K562 (cell line): ENCODE data around the gene TMEM184A. TPM values are rescaled to one million over a fixed set of nuclear protein-coding genes. Genes with fewer than 3 reads are reported as not detected.

ENCODE experiments used
- ATAC-seq: fragments of 200-7000 bp; cut with Tn5 transposase; 3 replicates; pipeline ENCODE4 v1.9.1; 2020; ENCODE audit warnings: moderate library complexity
- BruUV-seq: library from RNA; stranded (reverse); fragments of 400-500 nt; replicated peaks from 2 replicates; lab custom pipeline; 2021; lab: Mats Ljungman, UMichigan
- CTCF ChIA-PET: fragments of 300-600 bp; formaldehyde crosslinking; extraction: SDS; loops from one replicate; lab custom pipeline; 2021; ENCODE audit warnings: low intra/inter-chr PET ratio; lab: Yijun Ruan, JAX
- POLR2A ChIA-PET: fragments of 300-600, 350-650 bp; sonication (Branson Sonifier 250); formaldehyde crosslinking; extraction: SDS; loops from one replicate; lab custom pipeline; 2021; ENCODE audit warnings: antibody characterized with exemption, inconsistent platforms; lab: Yijun Ruan, JAX
- DNase-seq, 4 experiments: peaks; one replicate each; pipeline versions ENCODE4 v3.0.0 to v3.0.0-alpha.2; 2011 to 2018; ENCODE audit warnings: low spot score in 3 of 4, mixed read lengths in 3 of 4; ENCODE audit errors: extremely low read depth in 1 of 4
- FAIRE-seq: peaks from 2 replicates; lab custom pipeline; 2011; peaks lifted over from hg19 to GRCh38; lab: Jason Lieb, UNC
- H2AFZ ChIP-seq: 2 replicates; pipeline ENCODE4 v1.6.0; 2011; ENCODE audit warnings: low read depth, low read length, control low read depth, inconsistent platforms
- H3K27ac ChIP-seq: fragments of 200-600 bp; 3 replicates; pipeline ENCODE4 v1.8.0; 2011; ENCODE audit warnings: low read depth, mild to moderate bottlenecking, control low read depth, inconsistent platforms, low read length, moderate library complexity, mixed read lengths; ENCODE audit errors: extremely low read depth
- H3K27me3 ChIP-seq, 2 experiments: fragments of 300-600 bp in 1 of 2; 2 replicates in 1 of 2; 3 replicates in 1 of 2; pipeline versions ENCODE4 v1.6.0 to v1.8.0; 2011; ENCODE audit warnings: inconsistent platforms in 2 of 2, low read length in 2 of 2, mild to moderate bottlenecking in 1 of 2, mixed read lengths in 1 of 2, moderate library complexity in 1 of 2; ENCODE audit not compliant: control insufficient read depth in 2 of 2, insufficient read depth in 2 of 2
- H3K36me3 ChIP-seq: fragments of 300-600 bp; 3 replicates; pipeline ENCODE4 v1.8.0; 2011; ENCODE audit warnings: mild to moderate bottlenecking, low read length, inconsistent platforms; ENCODE audit not compliant: control insufficient read depth, insufficient read depth
- H3K4me1 ChIP-seq, 2 experiments: fragments of 200-600 bp in 1 of 2; replicated peaks in 1 of 2; 2 replicates in 1 of 2; 3 replicates in 1 of 2; pipeline versions ENCODE4 v1.5.1 to v1.8.0; 2011; ENCODE audit warnings: inconsistent platforms in 2 of 2, low read length in 2 of 2, mild to moderate bottlenecking in 1 of 2, mixed read lengths in 1 of 2, moderate library complexity in 1 of 2; ENCODE audit not compliant: control insufficient read depth in 2 of 2, insufficient read depth in 2 of 2
- H3K4me2 ChIP-seq: 2 replicates; pipeline ENCODE4 v1.6.1; 2011; ENCODE audit warnings: low read length, control low read depth, inconsistent platforms, mixed read lengths; ENCODE audit not compliant: insufficient read depth
- H3K4me3 ChIP-seq: fragments of 200-600 bp; sonication (generic), shearing (Covaris generic); 2 replicates; pipeline ENCODE4 v1.5.1; 2016; ENCODE audit warnings: control low read depth, inconsistent platforms
- H3K79me2 ChIP-seq: fragments of 200-600 bp; 3 replicates; pipeline ENCODE4 v1.8.0; 2011; ENCODE audit warnings: low read length, inconsistent platforms; ENCODE audit not compliant: control insufficient read depth, insufficient read depth
- H3K9ac ChIP-seq, 2 experiments: 2 replicates each; pipeline versions ENCODE4 v1.6.0 to v1.6.1; 2011; ENCODE audit warnings: low read depth in 2 of 2, low read length in 2 of 2, control low read depth in 1 of 2, inconsistent platforms in 1 of 2, mild to moderate bottlenecking in 1 of 2, mixed read lengths in 1 of 2; ENCODE audit not compliant: insufficient read depth in 1 of 2
- H3K9me1 ChIP-seq: one replicate; pipeline ENCODE4 v1.6.0; 2011; ENCODE audit warnings: inconsistent platforms, mild to moderate bottlenecking, low read length, moderate library complexity; ENCODE audit not compliant: control insufficient read depth, insufficient read depth
- H3K9me3 ChIP-seq: replicated peaks from 2 replicates; pipeline ENCODE4 v1.5.1; 2011; ENCODE audit warnings: low read depth, low read length, inconsistent platforms; ENCODE audit not compliant: control insufficient read depth, insufficient read depth
- H4K20me1 ChIP-seq: replicated peaks from 2 replicates; pipeline ENCODE4 v1.6.1; 2011; ENCODE audit warnings: low read length, inconsistent platforms, mixed read lengths; ENCODE audit not compliant: control insufficient read depth, insufficient read depth
- CREB1 ChIP-seq, 2 experiments: sonication (generic) in 1 of 2; formaldehyde crosslinking in 1 of 2; IDR thresholded peaks; 2 replicates each; pipeline versions ENCODE4 v1.6.1 to v1.8.0; 2012 to 2022; ENCODE audit warnings: inconsistent platforms in 1 of 2, mild to moderate bottlenecking in 1 of 2, missing genetic modification reagents in 1 of 2, moderate library complexity in 1 of 2
- CXXC5 ChIP-seq: fragments of 250-450 bp; sonication (Bioruptor Pico); IDR thresholded peaks from 2 replicates; pipeline ENCODE4 v1.8.0; 2022; ENCODE audit warnings: inconsistent platforms, mild to moderate bottlenecking, moderate library complexity
- DPF2 ChIP-seq: fragments of 450-650 bp; IDR thresholded peaks from 2 replicates; pipeline ENCODE4 v1.6.1; 2016
- E2F6 ChIP-seq, 2 experiments: IDR thresholded peaks; 2 replicates each; pipeline ENCODE4 v1.6.1; 2011; ENCODE audit warnings: borderline replicate concordance in 1 of 2, control low read depth in 1 of 2, low read depth in 1 of 2, low read length in 1 of 2, mild to moderate bottlenecking in 1 of 2, mixed read lengths in 1 of 2, moderate library complexity in 1 of 2; ENCODE audit not compliant: insufficient read depth in 1 of 2, insufficient read length in 1 of 2, poor library complexity in 1 of 2, severe bottlenecking in 1 of 2; ENCODE audit errors: extremely low read depth in 1 of 2
- HDAC1 ChIP-seq, 2 experiments: fragments of 450-650 bp; IDR thresholded peaks; 2 replicates each; pipeline ENCODE4 v1.6.1; 2016 to 2017; ENCODE audit warnings: inconsistent platforms in 1 of 2, mild to moderate bottlenecking in 1 of 2, moderate library complexity in 1 of 2
- ID3 ChIP-seq, 2 experiments: fragments of 250-450 bp in 1 of 2; fragments of 450-650 bp in 1 of 2; sonication (Bioruptor Pico) in 1 of 2; IDR thresholded peaks; 2 replicates each; pipeline versions ENCODE4 v1.6.1 to v1.8.0; 2016 to 2021; ENCODE audit warnings: mild to moderate bottlenecking in 2 of 2, moderate library complexity in 2 of 2, missing compliant biosample characterization in 1 of 2, missing genetic modification characterization in 1 of 2
- NR0B1 ChIP-seq: fragments of 450-650 bp; IDR thresholded peaks from one replicate; pipeline ENCODE4 v1.6.1; 2018; ENCODE audit warnings: mild to moderate bottlenecking, moderate library complexity; ENCODE audit not compliant: partially characterized antibody
- POLR2G ChIP-seq: fragments of 200-400 bp; formaldehyde crosslinking; IDR thresholded peaks from 2 replicates; pipeline ENCODE4 v1.6.1; 2017; ENCODE audit warnings: low read depth, mild to moderate bottlenecking, antibody characterized with exemption, low read length, moderate library complexity
- SIRT6 ChIP-seq: IDR thresholded peaks from one replicate; pipeline ENCODE4 v1.6.1; 2012; ENCODE audit warnings: low read depth, mild to moderate bottlenecking, control low read depth, inconsistent platforms, low read length, moderate library complexity
- TRIM25 ChIP-seq: fragments of 450-650 bp; IDR thresholded peaks from 2 replicates; pipeline ENCODE4 v1.7.0; 2016; ENCODE audit warnings: borderline replicate concordance
- USF1 ChIP-seq: sonication (generic); formaldehyde crosslinking; IDR thresholded peaks from 2 replicates; pipeline ENCODE4 v1.9.0; 2022; ENCODE audit warnings: mild to moderate bottlenecking, missing genetic modification reagents
- ZFP1 ChIP-seq: fragments of 450-650 bp; formaldehyde crosslinking; IDR thresholded peaks from 2 replicates; pipeline ENCODE4 v1.4.0; 2020; ENCODE audit warnings: mild to moderate bottlenecking, mixed read lengths
- ZNF143 ChIP-seq: sonication (generic); formaldehyde crosslinking; IDR thresholded peaks from 2 replicates; pipeline ENCODE4 v1.9.0; 2022; ENCODE audit warnings: mild to moderate bottlenecking, missing genetic modification reagents
- ZZZ3 ChIP-seq: fragments of 450-650 bp; IDR thresholded peaks from 2 replicates; pipeline ENCODE4 v1.6.1; 2016; ENCODE audit warnings: antibody characterized with exemption, mild to moderate bottlenecking, moderate library complexity
- WGBS: fragments of 100-300 bp; shearing (Covaris generic); methylation state at CpG from one replicate; pipeline ENCODE4 v1.1.6; 2016; ENCODE audit warnings: low coverage, mixed read lengths; ENCODE audit not compliant: insufficient coverage; ENCODE audit errors: missing lambda C conversion rate; 5-methylcytosine and 5-hydroxymethylcytosine counted together
- in situ Hi-C: fragments of 300-500 bp; cut with MboI; formaldehyde crosslinking; loops from 4 replicates; pipeline ENCODE4 v1.15.0; 2018; ENCODE audit warnings: inconsistent platforms, mixed read lengths
- intact Hi-C: fragments of 100-400 bp; cut with micrococcal nuclease; formaldehyde crosslinking; loops from 2 replicates; pipeline ENCODE4 v1.14.2; 2022
- polyA plus RNA-seq, 8 experiments: library from polyadenylated mRNA; depleted of rRNA in 4 of 8; stranded (reverse) in 5 of 8; unstranded in 3 of 8; fragments of >200 nt; fragmentation: Nextera tagmentation in 2 of 8; fragmentation: Illumina TruSeq in 1 of 8; extraction: Ambion mirVana in 2 of 8; extraction: Trizol in 1 of 8; gene quantifications; 2 replicates each; pipeline versions ENCODE4 v1.2.1 to v1.2.3, GENCODE V29; 2011 to 2014; ENCODE audit warnings: inconsistent platforms in 1 of 8, missing spikeins in 1 of 8
- total RNA-seq, 7 experiments: library from RNA; depleted of rRNA in 6 of 7; stranded (reverse); fragments of >200 nt in 6 of 7; fragmentation: Illumina TruSeq in 2 of 7; extraction: Trizol in 2 of 7; gene quantifications; 2 replicates each; pipeline versions ENCODE4 v1.2.1 to v1.2.3, GENCODE V29; 2011 to 2021; ENCODE audit warnings: low replicate concordance in 1 of 7

TMEM184A gene
- total and polyA plus RNA-seq, 9 of the 15 experiments (the other 6 are each of a cell fraction or from before 2014, with no cell fraction given) = 0.10 to 0.18 (median 0.11) TPM; not detected in 6

GRCh38 chr7:1531263-1531978 is 24.6 kb downstream of the TMEM184A start:
- Histone ChIP-seq H4K20me1 (peaks cover 35% of the 10 kb centered on the region), H3K4me1 (peaks cover 34 to 67% of the 10 kb centered on the region in 2 experiments), H3K9me3 (no peaks in the 10 kb centered on the region), H3K27me3 (peaks cover 8 to 9% of the 10 kb centered on the region in 2 experiments; a peak in 4 of 5 replicates), H3K27ac (peak overlapping the region; percentile 59), H3K4me3 (peak overlapping the region; percentile 54), H3K36me3 (peaks cover 16% of the 10 kb centered on the region; the same call in 2 of the 3 replicates), H3K79me2 (peaks cover 51% of the 10 kb centered on the region), H3K9ac (peak overlapping the region; percentile 65 to 95), H2AFZ (no peak overlapping the region), H3K9me1 (peaks cover 3% of the 10 kb centered on the region), H3K4me2 (peak overlapping the region; percentile 55)
- WGBS = 9% methylated on average over 24 of the region's 55 CpGs
- BruUV-seq = no TSS peak
- in situ Hi-C loops = no loop called here
- FAIRE-seq = peak; percentile 72
- intact Hi-C loops = no loop called here
- peak in 2 of 4 experiments; percentile 35 to 42 for DNase-seq
- ATAC-seq = peak; percentile 7
- ChIA-PET POLR2A (interaction anchor here (0.6 to 1.2 kb wide), 4 partner anchors 18 to 549 kb away, joined by 3 to 4 read pairs (median 3); no protein-coding TSS in a partner anchor), CTCF (interaction anchor here (0.5 kb wide), 1 partner anchor 27 kb away, joined by 3 read pairs; no protein-coding TSS in a partner anchor)
- TF ChIP-seq ZNF143 (CRISPR knock-in tag) (no peak), NR0B1 (no peak), HDAC1 (IDR thresholded peaks at IDR 0.05) (peak in 1 of 2 experiments; percentile 16; a peak in 1 of 4 replicates), TRIM25 (no peak), ZFP1 (no peak), ID3 (CRISPR knock-in tag; IDR thresholded peaks at IDR 0.05) (no peak), ID3 (tag; IDR thresholded peaks at IDR 0.05) (no peak), SIRT6 (no peak), E2F6 (IDR thresholded peaks at IDR 0.05; ENCODE audit: borderline replicate concordance in 1 of 2, extremely low read depth in 1 of 2, insufficient read depth in 1 of 2, insufficient read length in 1 of 2, low read depth in 1 of 2, low read length in 1 of 2, poor library complexity in 1 of 2, severe bottlenecking in 1 of 2) (peak in 1 of 2 experiments; percentile 29), USF1 (CRISPR knock-in tag) (0 out of 2 replicates have a peak, but pooled peaks have one; percentile 44), CXXC5 (CRISPR knock-in tag) (peak; percentile 11), DPF2 (no peak), POLR2G (peak; percentile 46; the same call in 1 of the 2 replicates), ZZZ3 (no peak), CREB1 (IDR thresholded peaks at IDR 0.05) (no peak), CREB1 (CRISPR knock-in tag; IDR thresholded peaks at IDR 0.05) (no peak)
